Stimulated activated CD4-positive, alpha-beta T cell treated with anti-CD3 and anti-CD28 coated beads, Interleukin-4, amount 100 ng/mL, for 48 hours (primary cell): ENCODE measurements around the gene LAMB3.

ENCODE experiments used
- DNase-seq, 2 donors: peaks; one replicate each; pipeline ENCODE4 v3.0.0-alpha.2; 2020; ENCODE audit warnings: low read depth in 2 of 2

The LAMB3 gene

DNA sequence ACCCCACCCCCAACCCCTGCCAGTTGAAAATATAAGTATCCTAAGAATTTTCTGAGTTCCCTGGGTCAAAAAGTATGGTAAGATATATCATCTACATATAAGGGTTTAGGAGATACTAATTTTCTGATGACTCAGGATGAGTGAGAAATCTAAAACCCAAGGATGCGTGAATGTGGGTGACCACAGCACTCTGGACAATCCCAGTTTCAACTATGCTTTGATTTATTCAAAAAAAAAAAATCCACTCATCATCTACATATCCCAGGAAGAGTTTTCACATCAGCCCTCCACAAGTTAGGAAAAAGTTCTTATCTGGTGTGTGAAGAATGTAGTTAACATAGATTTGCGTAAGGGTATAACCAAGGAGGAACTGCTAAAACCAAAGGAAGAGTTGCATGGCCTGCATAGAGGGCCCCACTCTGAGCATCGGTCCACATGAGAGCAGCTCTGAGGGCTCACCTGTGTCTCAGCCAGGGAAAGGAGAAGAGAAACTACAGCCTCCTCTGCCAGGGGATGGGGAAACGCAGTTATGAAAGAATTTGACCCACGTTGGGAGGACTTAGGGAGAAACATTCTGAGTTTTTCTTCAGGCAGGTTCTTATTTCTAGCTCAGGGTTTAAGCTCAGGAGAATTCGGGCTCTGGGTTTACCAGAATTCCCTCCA lies 18.8 kb downstream of the LAMB3 start:
- no peak for DNase-seq

GRCh38 chr1:209630383-209631225 lies 21.6 kb downstream of the LAMB3 start:
- no peak for DNase-seq

DNA sequence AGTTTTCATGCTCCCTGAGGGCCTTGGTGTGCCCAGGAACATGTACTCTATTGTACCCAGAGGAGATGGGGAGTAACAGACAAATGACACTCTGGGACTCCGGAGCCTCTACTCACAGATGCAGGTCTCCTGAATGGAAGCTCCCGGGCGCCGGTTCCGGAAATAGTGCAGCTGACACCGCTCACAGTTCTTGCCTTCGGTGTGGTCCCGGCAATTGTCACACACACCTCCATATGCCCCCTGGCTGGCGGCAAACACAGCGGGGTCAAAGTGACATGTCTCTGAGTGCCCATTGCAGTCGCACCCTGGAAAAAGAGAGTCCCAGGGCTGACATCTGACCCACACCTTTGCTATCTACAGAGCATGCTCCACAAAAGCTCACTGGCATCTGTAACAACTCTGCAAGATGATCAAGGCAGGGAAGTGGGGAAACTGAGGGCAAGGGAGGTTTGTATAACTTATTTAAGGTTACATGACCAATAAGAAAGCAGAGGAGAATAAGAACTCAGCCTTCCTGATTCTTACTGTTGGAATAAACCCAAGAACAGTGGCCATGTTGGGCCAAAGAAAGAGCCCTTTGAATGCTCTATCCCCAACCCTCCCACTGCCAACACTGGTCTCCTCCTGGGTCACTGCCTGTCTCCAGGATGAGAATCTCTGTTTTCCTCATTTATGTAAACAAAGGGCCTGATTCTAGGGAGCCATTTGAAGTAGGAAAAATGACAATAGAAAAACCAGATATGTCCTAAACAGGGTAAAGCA lies 22.4 kb downstream of the LAMB3 start:
- DNase-seq = no peak

DNA sequence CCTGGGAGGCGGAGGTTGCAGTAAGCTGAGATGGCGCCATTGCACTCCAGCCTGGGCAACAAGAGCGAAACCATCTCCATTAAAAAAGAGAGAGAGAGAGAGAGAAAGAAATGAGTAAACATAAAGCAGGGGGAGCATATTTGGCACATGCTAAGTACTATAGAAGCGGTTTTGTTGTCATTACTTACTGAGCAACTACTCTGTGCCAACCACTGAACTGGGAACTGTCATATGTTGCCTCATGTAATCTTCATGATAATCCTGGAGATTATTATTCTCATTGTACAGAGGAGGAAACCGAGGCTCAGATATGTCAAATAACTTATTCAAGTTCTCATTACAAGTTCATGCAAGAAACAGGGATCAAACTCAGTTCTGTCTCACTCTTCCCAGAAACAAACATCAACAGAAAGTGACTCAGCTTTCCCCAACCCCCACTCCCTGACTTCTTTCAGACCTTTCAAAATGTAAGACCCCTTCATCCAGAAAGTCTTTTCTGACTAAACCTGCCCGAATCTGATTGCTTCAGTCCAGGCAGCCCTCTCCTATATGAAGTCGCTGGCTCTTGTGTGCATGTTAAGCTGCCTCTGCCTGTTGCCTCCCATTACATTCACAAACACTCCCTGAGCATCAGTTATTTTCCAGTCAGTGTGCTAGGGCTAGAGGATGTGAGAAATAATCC lies 23.5 kb downstream of the LAMB3 start:
- no peak for DNase-seq

DNA sequence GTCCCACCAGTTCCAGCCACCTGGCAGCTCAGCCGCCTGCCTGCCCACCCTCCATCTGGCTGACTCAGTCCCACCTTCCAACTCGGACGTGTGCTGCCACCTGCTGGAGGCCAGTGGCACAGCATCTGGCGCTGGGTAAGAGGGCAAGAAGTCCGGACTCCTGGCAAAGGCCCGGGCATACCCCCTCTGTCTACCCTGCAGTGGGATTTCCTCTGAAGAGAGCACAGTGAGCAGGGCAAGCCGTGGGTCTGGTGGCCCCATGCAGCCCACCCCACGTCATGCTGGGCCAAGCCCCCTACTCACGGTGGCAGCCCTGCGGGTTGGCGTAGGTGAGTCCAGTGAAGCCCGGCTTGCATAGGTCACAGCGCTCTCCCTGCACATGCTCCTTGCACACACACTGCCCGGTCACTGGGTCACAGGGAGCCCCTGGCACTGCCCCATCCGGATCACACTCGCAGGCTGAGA lies 24.5 kb downstream of the LAMB3 start:
- peak; percentile 74 to 85 for DNase-seq

- DNase-seq = no peak
These were observed 25.0 kb downstream of the LAMB3 start for GRCh38 chr1:209627027-209627731.

GRCh38 chr1:209626346-209627026 lies 25.7 kb downstream of the LAMB3 start:
- DNase-seq = no peak

DNA sequence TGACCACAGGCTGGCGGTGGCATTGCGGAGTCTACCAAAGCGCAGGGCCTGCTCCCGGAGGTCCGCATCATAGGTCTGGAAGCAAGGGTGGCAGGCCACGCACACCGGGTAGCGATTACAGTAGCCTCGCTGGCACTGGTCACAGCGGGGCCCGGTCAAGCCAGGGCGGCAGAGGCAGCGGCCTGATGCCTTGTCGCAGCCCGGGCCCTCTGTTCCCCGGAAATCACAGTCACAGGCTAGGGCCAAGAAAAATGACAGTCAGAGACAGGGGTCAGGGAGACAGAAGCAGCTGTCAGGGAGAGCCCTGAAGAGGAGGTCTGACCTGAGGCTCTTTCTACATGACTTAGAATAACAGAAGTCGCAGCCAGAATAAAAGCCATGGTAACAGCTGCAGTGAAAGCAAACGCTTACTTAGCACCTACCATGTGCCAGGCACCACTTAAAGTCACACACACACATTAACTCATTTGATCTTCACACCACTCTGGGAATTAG lies 26.4 kb downstream of the LAMB3 start:
- no peak for DNase-seq

GRCh38 chr1:209624558-209625549 lies 27.4 kb downstream of the LAMB3 start:
- no peak for DNase-seq

GRCh38 chr1:209622841-209623829 lies 29.1 kb downstream of the LAMB3 start:
- DNase-seq = no peak

DNA sequence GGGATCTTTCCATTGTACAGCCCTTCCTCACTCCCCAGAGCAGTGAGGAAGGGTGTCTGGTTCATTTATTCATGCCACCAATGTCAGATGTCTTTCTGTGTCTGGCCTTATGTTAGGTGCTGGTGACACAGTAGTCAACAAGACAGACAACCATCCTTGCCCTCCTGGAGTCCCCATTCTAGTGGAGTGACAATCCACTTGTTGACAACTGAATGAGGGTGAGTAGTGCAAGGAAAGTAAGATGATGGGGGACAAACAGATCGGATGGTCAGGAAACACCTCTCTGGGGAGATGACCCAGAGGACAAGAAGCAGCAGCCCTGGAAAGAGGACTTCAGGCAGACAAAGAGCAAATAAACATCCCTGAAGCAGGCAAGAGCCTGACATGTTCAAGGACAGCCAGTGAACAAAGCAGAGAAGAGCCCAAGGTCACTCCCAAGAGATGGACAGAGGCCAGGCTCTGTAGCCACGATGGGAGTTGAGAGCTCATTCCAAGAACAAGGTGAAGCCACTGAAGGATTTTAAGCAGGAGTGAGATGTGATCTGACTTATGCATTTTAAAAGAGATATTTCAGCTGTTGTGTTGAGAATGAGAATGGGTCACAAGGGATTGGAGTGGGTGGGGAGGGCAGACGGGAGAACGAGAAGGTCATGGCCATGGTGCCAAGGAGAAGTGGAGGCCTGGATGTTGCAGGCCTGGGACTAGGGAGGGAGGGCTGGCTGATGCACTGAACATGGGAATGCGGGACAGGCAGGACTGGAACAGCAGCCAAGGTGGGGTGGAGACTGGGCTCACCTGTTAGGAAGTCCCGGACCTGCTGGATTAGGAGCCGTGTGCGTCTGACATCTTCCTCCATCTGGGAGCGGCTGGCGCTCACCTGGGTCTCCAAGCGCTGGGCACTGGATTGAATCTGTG lies 30.2 kb downstream of the LAMB3 start:
- no peak for DNase-seq

DNA sequence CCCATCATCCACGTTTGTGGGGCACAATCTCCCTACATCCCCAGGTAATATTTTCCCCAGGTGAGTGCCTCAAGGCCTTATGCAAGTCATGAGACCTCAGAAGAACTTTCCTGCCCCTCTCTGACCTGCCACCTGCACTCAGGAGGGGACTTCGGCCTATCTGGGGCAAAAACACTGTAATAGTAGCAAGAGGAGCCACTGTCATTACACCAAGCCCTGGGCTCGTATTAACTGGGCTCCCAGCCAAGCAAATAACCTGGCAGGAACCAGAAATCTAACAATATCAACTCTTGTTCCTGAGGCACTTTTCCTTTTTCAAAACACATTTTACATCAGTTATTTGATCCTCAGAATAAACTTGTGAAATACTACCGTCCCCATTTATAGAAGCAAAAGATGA lies 30.9 kb downstream of the LAMB3 start:
- no peak for DNase-seq

DNA sequence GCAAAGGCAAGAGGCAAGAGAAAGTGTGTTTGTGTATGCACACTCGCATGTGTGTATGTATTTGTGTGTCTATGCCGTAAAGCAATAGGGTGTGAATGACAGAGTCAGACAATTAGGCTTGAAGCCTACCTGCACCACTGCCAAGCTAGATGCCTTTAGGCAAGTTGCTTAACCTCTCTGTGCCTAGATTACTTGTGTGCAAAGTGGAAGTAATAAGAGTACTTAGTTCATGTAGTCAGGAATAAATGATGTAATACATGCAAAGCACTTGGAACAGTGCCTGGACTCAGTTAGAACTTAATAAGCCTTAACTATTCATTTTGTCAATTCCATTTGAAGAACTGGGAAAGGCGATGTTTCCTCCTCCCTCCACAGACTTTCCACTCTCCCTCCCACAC lies 31.7 kb downstream of the LAMB3 start:
- no peak for DNase-seq

DNA sequence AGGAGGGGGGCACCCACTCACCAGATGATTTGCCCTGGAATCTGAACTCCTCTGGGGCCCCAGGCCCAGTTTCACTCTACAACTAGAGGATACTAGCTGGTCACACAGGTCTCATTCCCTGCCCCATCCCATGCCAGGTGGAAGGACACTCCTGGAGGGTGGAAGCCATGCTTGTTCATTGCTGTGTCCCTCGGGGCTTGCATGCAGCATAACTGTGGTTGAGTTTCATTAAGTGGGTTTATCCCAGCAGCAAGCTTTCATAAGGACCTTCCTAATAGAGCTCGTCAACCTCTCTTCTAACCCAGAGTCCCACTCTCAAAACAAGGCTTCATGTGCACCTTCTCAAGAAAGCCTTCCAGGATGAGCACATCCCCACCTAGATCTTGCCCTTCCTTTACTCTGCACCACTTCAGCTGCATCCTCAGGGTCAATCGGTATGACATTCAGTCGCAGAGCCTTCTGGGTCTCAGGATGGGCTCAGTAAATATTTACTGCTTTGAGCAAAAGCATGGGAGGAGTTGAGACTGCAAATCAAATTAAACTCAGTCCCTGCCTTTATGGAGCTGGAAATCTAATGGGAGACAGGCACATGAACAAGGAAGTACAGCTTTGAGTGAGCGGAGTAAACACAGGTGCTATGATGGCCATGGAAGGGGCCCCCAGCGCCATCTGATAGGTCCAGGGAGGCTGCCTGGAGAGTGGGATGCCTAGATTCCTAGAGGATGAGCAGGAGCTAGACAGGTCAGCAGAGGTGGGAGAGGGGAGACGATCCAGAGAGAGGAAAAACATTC lies 32.3 kb downstream of the LAMB3 start:
- no peak for DNase-seq

- no peak for DNase-seq
These were observed 33.3 kb downstream of the LAMB3 start for GRCh38 chr1:209618756-209619420.

DNA sequence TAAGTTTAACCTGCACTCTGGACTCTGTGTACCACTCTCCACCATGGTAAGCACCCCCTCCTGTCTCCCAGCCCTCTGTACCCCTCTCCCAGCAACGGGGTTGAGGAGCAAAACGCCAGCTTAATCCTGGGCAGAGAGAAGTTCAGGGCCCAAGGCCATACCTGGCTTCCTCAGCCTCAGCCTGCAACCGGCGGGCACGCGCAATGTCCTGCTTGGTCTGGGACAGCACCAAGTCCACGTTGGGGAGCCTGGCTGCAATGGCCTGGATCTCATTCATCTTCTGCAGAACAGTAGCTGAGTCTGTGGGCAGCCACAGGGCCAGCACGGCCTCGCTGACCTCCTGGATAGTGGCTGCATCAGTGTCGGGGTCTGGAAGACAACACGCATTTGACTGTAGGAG lies 33.9 kb downstream of the LAMB3 start:
- DNase-seq = no peak
